ENCODE measurements around the gene TRPC4.

Gene TRPC4

DNA sequence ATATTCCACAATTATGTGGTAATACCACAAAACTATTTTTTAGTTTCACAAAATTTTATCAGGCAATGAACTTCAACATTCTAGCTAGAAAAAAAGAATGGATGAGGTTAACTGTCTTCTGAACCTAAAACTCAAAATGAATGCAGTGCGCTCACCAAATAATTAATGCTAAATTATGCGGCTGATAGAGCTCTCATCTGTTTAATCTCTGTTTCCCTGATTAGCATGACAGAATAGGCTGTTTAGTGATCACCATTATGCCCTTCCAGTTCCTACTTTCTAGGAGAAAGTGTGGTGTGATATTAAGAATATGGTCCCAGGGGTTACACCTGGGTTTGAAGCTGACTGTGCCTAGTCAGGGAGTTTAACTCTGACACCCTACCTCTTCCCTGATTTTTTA lies 228.2 kb downstream of the TRPC4 start:
- no peak for TF ChIP-seq POLR2A (IDR thresholded peaks at IDR 0.05; ENCODE audit: extremely low read depth, insufficient read length)
- TF ChIP-seq, protein P1, sequence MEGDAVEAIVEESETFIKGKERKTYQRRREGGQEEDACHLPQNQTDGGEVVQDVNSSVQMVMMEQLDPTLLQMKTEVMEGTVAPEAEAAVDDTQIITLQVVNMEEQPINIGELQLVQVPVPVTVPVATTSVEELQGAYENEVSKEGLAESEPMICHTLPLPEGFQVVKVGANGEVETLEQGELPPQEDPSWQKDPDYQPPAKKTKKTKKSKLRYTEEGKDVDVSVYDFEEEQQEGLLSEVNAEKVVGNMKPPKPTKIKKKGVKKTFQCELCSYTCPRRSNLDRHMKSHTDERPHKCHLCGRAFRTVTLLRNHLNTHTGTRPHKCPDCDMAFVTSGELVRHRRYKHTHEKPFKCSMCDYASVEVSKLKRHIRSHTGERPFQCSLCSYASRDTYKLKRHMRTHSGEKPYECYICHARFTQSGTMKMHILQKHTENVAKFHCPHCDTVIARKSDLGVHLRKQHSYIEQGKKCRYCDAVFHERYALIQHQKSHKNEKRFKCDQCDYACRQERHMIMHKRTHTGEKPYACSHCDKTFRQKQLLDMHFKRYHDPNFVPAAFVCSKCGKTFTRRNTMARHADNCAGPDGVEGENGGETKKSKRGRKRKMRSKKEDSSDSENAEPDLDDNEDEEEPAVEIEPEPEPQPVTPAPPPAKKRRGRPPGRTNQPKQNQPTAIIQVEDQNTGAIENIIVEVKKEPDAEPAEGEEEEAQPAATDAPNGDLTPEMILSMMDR (IDR thresholded peaks at IDR 0.05; ENCODE audit: low read depth, low read length), result no peak
- H3K4me3 ChIP-seq (ENCODE audit: low read depth, low read length), result no peak overlapping the region
- no peak for DNase-seq (ENCODE audit: low read depth)

DNA sequence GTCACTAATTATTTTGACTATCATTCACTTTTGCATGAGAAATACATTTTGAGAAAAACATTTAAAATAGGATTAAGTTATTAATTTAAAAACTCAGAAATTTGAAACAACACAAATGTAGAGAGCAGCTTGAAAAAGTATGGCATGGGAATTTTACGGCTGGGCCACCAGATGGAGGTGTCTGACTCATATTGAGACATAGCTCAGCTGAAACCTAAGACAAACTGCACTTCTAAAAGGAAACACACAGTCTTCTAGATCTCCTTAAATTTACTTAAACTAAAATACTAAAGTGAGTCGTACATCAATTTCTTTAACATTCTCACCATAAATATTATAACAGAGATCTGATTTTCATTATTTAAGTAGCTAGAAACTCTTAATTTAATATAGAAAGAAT lies 229.1 kb downstream of the TRPC4 start:
- peak; percentile 34 for DNase-seq (ENCODE audit: low read depth)
- no peak overlapping the region for H3K4me3 ChIP-seq (ENCODE audit: low read depth, low read length)
- TF ChIP-seq, protein P1 (IDR thresholded peaks at IDR 0.05; ENCODE audit: low read depth, low read length), result peak; percentile 2
- TF ChIP-seq, protein P2, sequence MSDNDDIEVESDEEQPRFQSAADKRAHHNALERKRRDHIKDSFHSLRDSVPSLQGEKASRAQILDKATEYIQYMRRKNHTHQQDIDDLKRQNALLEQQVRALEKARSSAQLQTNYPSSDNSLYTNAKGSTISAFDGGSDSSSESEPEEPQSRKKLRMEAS (IDR thresholded peaks at IDR 0.05; ENCODE audit: low read depth, low read length), result no peak
- TF ChIP-seq MYC (IDR thresholded peaks at IDR 0.05; ENCODE audit: low read depth, low read length), result no peak
- TF ChIP-seq POLR2A (IDR thresholded peaks at IDR 0.05; ENCODE audit: extremely low read depth, insufficient read length), result no peak

DNA sequence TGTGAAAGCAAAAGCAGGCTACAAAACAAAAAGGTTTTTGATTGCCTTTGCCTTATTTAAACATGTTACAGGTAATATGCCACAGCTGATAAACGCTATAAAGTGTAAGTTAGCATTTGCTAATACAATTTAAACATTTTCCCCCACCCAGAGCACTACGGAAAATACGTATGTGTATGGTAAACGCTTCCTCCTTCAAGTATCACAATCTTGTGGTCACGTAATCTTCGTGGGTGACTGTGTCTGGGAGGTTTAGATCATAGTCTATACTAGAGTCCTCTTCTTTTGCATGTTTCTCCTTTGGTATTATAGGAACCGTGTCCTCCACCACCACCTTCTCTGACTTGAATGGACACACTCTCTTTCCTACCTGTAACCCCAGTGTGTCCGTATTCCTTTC lies 232.9 kb downstream of the TRPC4 start:
- H3K4me3 ChIP-seq (ENCODE audit: low read depth, low read length), result no peak overlapping the region
- DNase-seq (ENCODE audit: low read depth), result no peak
- TF ChIP-seq, protein P1 (IDR thresholded peaks at IDR 0.05; ENCODE audit: low read depth, low read length), result no peak
- TF ChIP-seq, protein P2 (IDR thresholded peaks at IDR 0.05; ENCODE audit: low read depth, low read length), result no peak
- TF ChIP-seq POLR2A (IDR thresholded peaks at IDR 0.05; ENCODE audit: extremely low read depth, insufficient read length), result no peak
- TF ChIP-seq MYC (IDR thresholded peaks at IDR 0.05; ENCODE audit: low read depth, low read length), result no peak

DNA sequence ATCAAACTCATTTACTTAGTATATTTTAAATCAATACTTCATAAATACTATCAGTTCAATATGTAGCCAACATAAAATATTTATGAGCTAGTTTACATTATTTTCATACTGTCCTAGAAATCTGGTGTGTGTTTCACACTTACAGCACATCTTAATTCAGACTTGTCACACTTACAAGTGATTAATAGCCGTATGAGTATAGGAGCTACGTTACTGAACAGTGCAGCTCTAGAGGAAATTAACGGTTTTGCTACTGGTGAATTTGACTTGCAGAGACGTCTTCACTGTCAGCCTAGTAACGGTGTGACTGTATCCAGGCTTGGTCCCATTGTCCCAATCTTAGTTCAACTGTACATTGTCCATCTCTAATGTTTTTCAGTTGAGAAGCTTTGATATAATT lies 237.3 kb downstream of the TRPC4 start:
- no peak for DNase-seq (ENCODE audit: low read depth)
- TF ChIP-seq POLR2A (IDR thresholded peaks at IDR 0.05; ENCODE audit: extremely low read depth, insufficient read length), result no peak
- no peak for TF ChIP-seq MYC (IDR thresholded peaks at IDR 0.05; ENCODE audit: low read depth, low read length)

DNA sequence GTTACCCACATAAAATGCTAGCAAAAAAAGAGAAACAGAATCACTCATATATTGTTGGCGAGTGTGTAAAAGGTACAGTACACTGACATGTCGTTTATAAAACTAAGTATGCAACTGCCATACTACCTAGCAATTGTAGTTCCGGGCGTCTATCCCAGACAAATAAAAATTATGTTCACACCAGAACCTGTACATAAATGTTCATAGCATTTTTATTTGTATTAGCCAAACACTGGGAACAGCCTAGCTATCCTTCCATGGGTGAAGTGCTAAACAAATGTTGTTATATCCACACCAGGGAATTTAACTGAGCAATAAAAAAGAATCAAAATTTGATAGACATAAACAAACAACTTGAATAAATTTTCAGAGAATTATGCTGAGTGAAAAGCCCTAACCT lies 242.1 kb downstream of the TRPC4 start:
- no peak for DNase-seq (ENCODE audit: low read depth)
- TF ChIP-seq POLR2A (IDR thresholded peaks at IDR 0.05; ENCODE audit: extremely low read depth, insufficient read length) (no peak), MYC (IDR thresholded peaks at IDR 0.05; ENCODE audit: low read depth, low read length) (no peak)
- TF ChIP-seq, protein P2 (IDR thresholded peaks at IDR 0.05; ENCODE audit: low read depth, low read length), result no peak
- TF ChIP-seq, protein P1 (IDR thresholded peaks at IDR 0.05; ENCODE audit: low read depth, low read length), result no peak

More for the DNA sequence above, 237.3 kb downstream of the TRPC4 start:
- no peak overlapping the region for H3K4me3 ChIP-seq (ENCODE audit: low read depth, low read length)

DNA sequence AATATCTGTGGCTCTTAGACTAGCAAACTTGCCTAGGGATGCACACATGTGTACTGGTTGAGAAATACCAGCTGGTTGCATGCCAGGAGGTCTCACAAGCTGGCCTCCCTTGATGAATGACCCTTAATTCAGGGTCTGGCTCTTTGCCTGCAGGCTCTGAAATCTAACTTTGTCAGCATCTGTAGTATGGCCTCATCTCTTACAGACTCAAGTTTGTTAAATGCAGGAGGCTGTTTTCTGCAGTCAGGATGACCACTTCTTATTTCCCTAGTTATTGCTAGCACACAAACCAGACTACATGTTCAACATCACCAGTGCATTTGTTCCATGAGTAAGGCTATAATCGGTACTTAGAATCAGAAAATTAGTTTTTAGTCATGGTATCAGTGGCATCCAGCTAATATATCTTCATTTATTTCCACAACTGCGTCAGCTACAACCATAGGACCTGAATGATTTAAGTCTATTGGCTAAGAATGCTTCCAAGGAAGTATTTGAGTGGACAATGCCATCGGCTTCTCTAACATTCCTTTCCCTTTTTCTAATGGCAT lies 247.7 kb downstream of the TRPC4 start:
- TF ChIP-seq, protein P1 (IDR thresholded peaks at IDR 0.05; ENCODE audit: low read depth, low read length), result no peak
- no peak for TF ChIP-seq POLR2A (IDR thresholded peaks at IDR 0.05; ENCODE audit: extremely low read depth, insufficient read length)
- TF ChIP-seq, protein P2 (IDR thresholded peaks at IDR 0.05; ENCODE audit: low read depth, low read length), result no peak
- no peak for TF ChIP-seq MYC (IDR thresholded peaks at IDR 0.05; ENCODE audit: low read depth, low read length)
- no peak overlapping the region for H3K4me3 ChIP-seq (ENCODE audit: low read depth, low read length)
- no peak for DNase-seq (ENCODE audit: low read depth)

More for the DNA sequence above, 242.1 kb downstream of the TRPC4 start:
- no peak overlapping the region for H3K4me3 ChIP-seq (ENCODE audit: low read depth, low read length)
